ENCODE data around the gene SLC16A10. TPM values are rescaled to one million over a fixed set of nuclear protein-coding genes. Genes with fewer than 3 reads are reported as not detected.

SLC16A10 gene
- total RNA-seq, 4 donors from 2014 or later: under 0.01 to 3.8 (median 1.2) TPM; not detected in 1

GRCh38 chr6:111243095-111243494 is 155.8 kb downstream of the SLC16A10 start:
- TF ChIP-seq CTCF (IDR thresholded peaks at IDR 0.05) (no peak), POLR2A (IDR thresholded peaks at IDR 0.05) (no peak)
- no peaks in the 10 kb centered on the region for H3K9me3 ChIP-seq
- intact Hi-C loops (cut with DNase I; ENCODE audit: low total_unique reads): no loop called here

GRCh38 chr6:111248789-111249188 is 161.5 kb downstream of the SLC16A10 start:
- Histone ChIP-seq H3K27me3 (no peaks in the 10 kb centered on the region), H3K4me3 (no peak overlapping the region), H3K27ac (no peak overlapping the region), H3K9me3 (no peaks in the 10 kb centered on the region), H3K4me1 (no peaks in the 10 kb centered on the region), H3K36me3 (no peaks in the 10 kb centered on the region)
- DNase-seq: no peak
- intact Hi-C loops (cut with DNase I; ENCODE audit: low total_unique reads): no loop called here
- TF ChIP-seq POLR2A (IDR thresholded peaks at IDR 0.05) (no peak), CTCF (IDR thresholded peaks at IDR 0.05) (no peak)

More at GRCh38 chr6:111243095-111243494, 155.8 kb downstream of the SLC16A10 start:
- Histone ChIP-seq H3K4me3 (no peak overlapping the region), H3K27me3 (no peaks in the 10 kb centered on the region), H3K4me1 (no peaks in the 10 kb centered on the region), H3K36me3 (no peaks in the 10 kb centered on the region), H3K27ac (no peak overlapping the region)
- DNase-seq: no peak

GRCh38 chr6:111250791-111251354 is 163.6 kb downstream of the SLC16A10 start:
- intact Hi-C loops (cut with DNase I; ENCODE audit: low total_unique reads): no loop called here
- H3K36me3 ChIP-seq: no peaks in the 10 kb centered on the region
- H3K27me3 ChIP-seq: no peaks in the 10 kb centered on the region
- TF ChIP-seq POLR2A (IDR thresholded peaks at IDR 0.05) (no peak), CTCF (IDR thresholded peaks at IDR 0.05) (no peak)
- no peak overlapping the region for H3K4me3 ChIP-seq
- no peaks in the 10 kb centered on the region for H3K4me1 ChIP-seq
- H3K27ac ChIP-seq: no peak overlapping the region
- H3K9me3 ChIP-seq: no peaks in the 10 kb centered on the region
- no peak for DNase-seq

GRCh38 chr6:111252726-111253125 is 165.4 kb downstream of the SLC16A10 start:
- Histone ChIP-seq H3K4me3 (no peak overlapping the region), H3K27me3 (no peaks in the 10 kb centered on the region), H3K27ac (no peak overlapping the region), H3K4me1 (no peaks in the 10 kb centered on the region), H3K9me3 (no peaks in the 10 kb centered on the region), H3K36me3 (no peaks in the 10 kb centered on the region)
- no peak for DNase-seq
- TF ChIP-seq POLR2A (IDR thresholded peaks at IDR 0.05) (no peak), CTCF (IDR thresholded peaks at IDR 0.05) (no peak)
- intact Hi-C loops (cut with DNase I; ENCODE audit: low total_unique reads): no loop called here

- Histone ChIP-seq H3K9me3 (no peaks in the 10 kb centered on the region), H3K4me3 (no peak overlapping the region), H3K36me3 (no peaks in the 10 kb centered on the region), H3K4me1 (no peaks in the 10 kb centered on the region), H3K27me3 (no peaks in the 10 kb centered on the region), H3K27ac (no peak overlapping the region)
- DNase-seq: no peak
- intact Hi-C loops (cut with DNase I; ENCODE audit: low total_unique reads): no loop called here
- no peak for TF ChIP-seq CTCF (IDR thresholded peaks at IDR 0.05)
- no peak for TF ChIP-seq POLR2A (IDR thresholded peaks at IDR 0.05)
These were observed 166.9 kb downstream of the SLC16A10 start for GRCh38 chr6:111254004-111254778.
